ENCODE measurements around the gene DUSP6. TPM values are rescaled to one million over a fixed set of nuclear protein-coding genes. Genes with fewer than 3 reads are reported as not detected.

DUSP6 gene
- total and polyA plus RNA-seq, 2 of the 13 experiments (the other 11 are each of a cell fraction or from before 2014, with no cell fraction given): 40.9 to 161 TPM

DNA sequence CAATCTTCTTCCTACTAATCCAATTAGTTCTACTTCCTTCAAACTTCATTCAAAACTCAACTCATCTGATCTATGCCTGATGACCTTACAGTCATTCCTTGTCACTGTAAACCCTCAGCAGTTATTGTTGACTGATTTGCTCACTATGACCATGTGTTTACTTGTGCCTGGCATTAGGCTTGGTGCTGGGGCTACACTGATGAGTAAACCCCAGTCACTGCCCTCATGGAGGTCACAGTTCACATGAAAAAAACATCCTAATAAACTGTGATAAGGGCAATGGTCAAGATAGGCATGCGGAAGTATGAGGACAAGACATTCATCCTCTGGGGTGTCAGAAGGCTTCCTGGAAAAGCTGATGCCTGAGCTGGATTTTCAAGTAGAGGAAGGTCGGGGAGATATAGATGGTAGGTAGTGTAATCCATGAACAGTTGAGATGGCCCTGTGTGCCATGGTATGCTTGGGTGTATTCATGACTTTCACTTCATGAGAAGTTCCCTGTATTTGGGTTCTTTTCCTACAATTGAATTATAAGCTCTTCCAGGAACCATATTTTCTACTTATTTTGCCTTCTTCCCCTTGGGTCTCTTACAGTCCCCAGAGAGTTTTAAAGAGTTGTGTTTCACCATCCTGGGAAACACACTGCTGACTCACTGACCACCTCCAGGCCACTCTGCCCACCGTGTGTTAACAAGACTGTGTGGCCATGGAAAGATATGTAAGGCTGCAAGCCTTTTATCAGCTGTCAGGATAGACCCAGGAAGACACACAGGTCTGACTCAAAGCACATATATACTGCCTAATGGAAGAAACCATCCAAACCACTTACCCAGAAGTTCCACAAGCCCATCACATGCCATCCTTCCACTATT, 38.7 kb upstream of the DUSP6 start (continued):
- TF ChIP-seq, protein P1, sequence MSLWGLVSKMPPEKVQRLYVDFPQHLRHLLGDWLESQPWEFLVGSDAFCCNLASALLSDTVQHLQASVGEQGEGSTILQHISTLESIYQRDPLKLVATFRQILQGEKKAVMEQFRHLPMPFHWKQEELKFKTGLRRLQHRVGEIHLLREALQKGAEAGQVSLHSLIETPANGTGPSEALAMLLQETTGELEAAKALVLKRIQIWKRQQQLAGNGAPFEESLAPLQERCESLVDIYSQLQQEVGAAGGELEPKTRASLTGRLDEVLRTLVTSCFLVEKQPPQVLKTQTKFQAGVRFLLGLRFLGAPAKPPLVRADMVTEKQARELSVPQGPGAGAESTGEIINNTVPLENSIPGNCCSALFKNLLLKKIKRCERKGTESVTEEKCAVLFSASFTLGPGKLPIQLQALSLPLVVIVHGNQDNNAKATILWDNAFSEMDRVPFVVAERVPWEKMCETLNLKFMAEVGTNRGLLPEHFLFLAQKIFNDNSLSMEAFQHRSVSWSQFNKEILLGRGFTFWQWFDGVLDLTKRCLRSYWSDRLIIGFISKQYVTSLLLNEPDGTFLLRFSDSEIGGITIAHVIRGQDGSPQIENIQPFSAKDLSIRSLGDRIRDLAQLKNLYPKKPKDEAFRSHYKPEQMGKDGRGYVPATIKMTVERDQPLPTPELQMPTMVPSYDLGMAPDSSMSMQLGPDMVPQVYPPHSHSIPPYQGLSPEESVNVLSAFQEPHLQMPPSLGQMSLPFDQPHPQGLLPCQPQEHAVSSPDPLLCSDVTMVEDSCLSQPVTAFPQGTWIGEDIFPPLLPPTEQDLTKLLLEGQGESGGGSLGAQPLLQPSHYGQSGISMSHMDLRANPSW (CRISPR knock-in tag; IDR thresholded peaks at IDR 0.05; ENCODE audit: borderline replicate concordance): peak; percentile 46; the same call in 1 of the 2 replicates
- TF ChIP-seq ZNF263 (CRISPR knock-in tag; IDR thresholded peaks at IDR 0.05) (0 out of 2 replicates have a peak, but pooled peaks have one; percentile 29), ZNF143 (CRISPR knock-in tag; IDR thresholded peaks at IDR 0.05) (0 out of 2 replicates have a peak, but pooled peaks have one; percentile 23), PHF5A (CRISPR knock-in tag; IDR thresholded peaks at IDR 0.05; ENCODE audit: low read depth, unreplicated experiment) (peak; percentile 54), ZSCAN30 (CRISPR knock-in tag; IDR thresholded peaks at IDR 0.05) (no peak), ETV5 (CRISPR knock-in tag; IDR thresholded peaks at IDR 0.05; ENCODE audit: borderline replicate concordance) (peak; percentile 95), MEF2D (CRISPR knock-in tag; IDR thresholded peaks at IDR 0.05) (peak; percentile 88), FOXJ3 (CRISPR knock-in tag; IDR thresholded peaks at IDR 0.05; ENCODE audit: borderline replicate concordance) (peak; percentile 93), HCFC1 (IDR thresholded peaks at IDR 0.05; ENCODE audit: low read depth, low read length) (no peak; the same call in 1 of the 2 replicates), PHF21A (CRISPR knock-in tag; IDR thresholded peaks at IDR 0.05) (peak; percentile 80), ZNF672 (CRISPR knock-in tag; IDR thresholded peaks at IDR 0.05) (no peak), GATAD2A (CRISPR knock-in tag; IDR thresholded peaks at IDR 0.05) (peak; percentile 97), ZNF83 (CRISPR knock-in tag; IDR thresholded peaks at IDR 0.05; ENCODE audit: borderline replicate concordance) (no peak), RARG (CRISPR knock-in tag; IDR thresholded peaks at IDR 0.05; ENCODE audit: low read depth) (0 out of 2 replicates have a peak, but pooled peaks have one; percentile 2), GFI1 (CRISPR knock-in tag; IDR thresholded peaks at IDR 0.05; ENCODE audit: borderline replicate concordance) (peak; percentile 87), EP300 (IDR thresholded peaks at IDR 0.05; ENCODE audit: low read depth in 2 of 2, low read length in 2 of 2) (peak in 1 of 2 experiments; percentile 85; a peak in 2 of 4 replicates), EP300 (CRISPR knock-in tag; IDR thresholded peaks at IDR 0.05; ENCODE audit: borderline replicate concordance) (peak; percentile 91), ZBTB21 (CRISPR knock-in tag; IDR thresholded peaks at IDR 0.05) (0 out of 2 replicates have a peak, but pooled peaks have one; percentile 38), TBX3 (IDR thresholded peaks at IDR 0.05; ENCODE audit: borderline replicate concordance) (peak; percentile 52; the same call in 1 of the 2 replicates), HDAC2 (CRISPR knock-in tag; IDR thresholded peaks at IDR 0.05) (peak; percentile 98), ZMAT3 (CRISPR knock-in tag; conservative IDR thresholded peaks at IDR 0.05) (0 out of 2 replicates have a peak, but pooled peaks have one; percentile 46), JDP2 (CRISPR knock-in tag; IDR thresholded peaks at IDR 0.05; ENCODE audit: borderline replicate concordance) (no peak), RFXAP (CRISPR knock-in tag; IDR thresholded peaks at IDR 0.05; ENCODE audit: borderline replicate concordance) (no peak), NFKBIZ (CRISPR knock-in tag; IDR thresholded peaks at IDR 0.05) (peak; percentile 97)
- TF ChIP-seq, protein P2, sequence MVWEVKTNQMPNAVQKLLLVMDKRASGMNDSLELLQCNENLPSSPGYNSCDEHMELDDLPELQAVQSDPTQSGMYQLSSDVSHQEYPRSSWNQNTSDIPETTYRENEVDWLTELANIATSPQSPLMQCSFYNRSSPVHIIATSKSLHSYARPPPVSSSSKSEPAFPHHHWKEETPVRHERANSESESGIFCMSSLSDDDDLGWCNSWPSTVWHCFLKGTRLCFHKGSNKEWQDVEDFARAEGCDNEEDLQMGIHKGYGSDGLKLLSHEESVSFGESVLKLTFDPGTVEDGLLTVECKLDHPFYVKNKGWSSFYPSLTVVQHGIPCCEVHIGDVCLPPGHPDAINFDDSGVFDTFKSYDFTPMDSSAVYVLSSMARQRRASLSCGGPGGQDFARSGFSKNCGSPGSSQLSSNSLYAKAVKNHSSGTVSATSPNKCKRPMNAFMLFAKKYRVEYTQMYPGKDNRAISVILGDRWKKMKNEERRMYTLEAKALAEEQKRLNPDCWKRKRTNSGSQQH (CRISPR knock-in tag; IDR thresholded peaks at IDR 0.05; ENCODE audit: low read depth): peak; percentile 85; the same call in 1 of the 2 replicates
- TF ChIP-seq, protein P3, sequence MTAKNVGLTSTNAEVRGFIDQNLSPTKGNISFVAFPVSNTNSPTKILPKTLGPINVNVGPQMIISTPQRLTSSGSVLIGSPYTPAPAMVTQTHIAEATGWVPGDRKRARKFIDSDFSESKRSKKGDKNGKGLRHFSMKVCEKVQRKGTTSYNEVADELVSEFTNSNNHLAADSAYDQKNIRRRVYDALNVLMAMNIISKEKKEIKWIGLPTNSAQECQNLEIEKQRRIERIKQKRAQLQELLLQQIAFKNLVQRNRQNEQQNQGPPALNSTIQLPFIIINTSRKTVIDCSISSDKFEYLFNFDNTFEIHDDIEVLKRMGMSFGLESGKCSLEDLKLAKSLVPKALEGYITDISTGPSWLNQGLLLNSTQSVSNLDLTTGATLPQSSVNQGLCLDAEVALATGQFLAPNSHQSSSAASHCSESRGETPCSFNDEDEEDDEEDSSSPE (CRISPR knock-in tag; IDR thresholded peaks at IDR 0.05): no peak
